Measurements from ENCODE around the gene TIMM44. TPM values are rescaled to one million over a fixed set of nuclear protein-coding genes. Genes with fewer than 3 reads are reported as not detected.
A peak's percentile ranks its signal among the peaks of the same experiment; 100 is the strongest.

The TIMM44 gene
- total RNA-seq, 1 experiment from 2014 or later, result 114 TPM

DNA sequence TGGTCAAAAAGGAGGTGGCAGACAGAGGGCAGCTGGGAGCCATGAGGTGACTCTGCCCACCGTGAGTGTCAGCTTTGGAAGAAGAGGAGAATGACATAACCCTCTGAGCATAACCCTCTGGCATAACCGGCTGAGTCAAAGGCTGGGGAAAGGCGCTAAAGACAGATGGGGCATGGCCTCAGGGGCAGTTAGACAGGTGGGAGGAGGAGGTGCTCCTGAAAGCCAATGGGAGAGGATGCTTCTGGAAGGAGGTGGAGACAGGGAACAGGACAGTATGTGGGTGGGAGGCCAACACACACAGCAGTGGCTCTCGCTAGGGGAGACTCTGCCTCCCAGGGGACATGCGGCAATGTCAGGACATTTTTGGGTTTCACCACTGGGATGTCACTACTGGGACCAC lies 44.8 kb upstream of the TIMM44 start:
- Histone ChIP-seq H3K27ac (ENCODE audit: insufficient read length, low read depth, low read length) (no peak overlapping the region), H2BK15ac (ENCODE audit: low read depth, low read length) (no peak overlapping the region), H3K23me2 (ENCODE audit: insufficient read length, low read depth, low read length, poor library complexity, severe bottlenecking) (no peaks in the 10 kb centered on the region), H3K14ac (ENCODE audit: insufficient read depth, low read length) (no peak overlapping the region), H3K4ac (ENCODE audit: low read depth, low read length) (no peak overlapping the region), H3K79me2 (ENCODE audit: insufficient read depth, low read length) (peaks cover 4% of the 10 kb centered on the region; the same call in 1 of the 2 replicates), H2BK20ac (ENCODE audit: low read depth, low read length, poor library complexity, severe bottlenecking) (no peak overlapping the region), H3K79me1 (ENCODE audit: insufficient read depth, low read depth, low read length, poor library complexity, severe bottlenecking) (peaks cover 11% of the 10 kb centered on the region), H4K8ac (replicated peaks; ENCODE audit: insufficient read length, low read depth, low read length) (no peak overlapping the region), H2BK5ac (ENCODE audit: insufficient read length, low read length) (no peak overlapping the region), H4K20me1 (ENCODE audit: control insufficient read depth, insufficient read depth, insufficient read length) (peaks cover 3% of the 10 kb centered on the region), H2AK5ac (ENCODE audit: insufficient read length, low read length) (no peak overlapping the region), H3K4me1 (ENCODE audit: insufficient read depth, low read length) (no peaks in the 10 kb centered on the region), H2BK12ac (ENCODE audit: insufficient read length, low read depth, low read length) (no peak overlapping the region), H3K9me3 (ENCODE audit: control insufficient read depth, low read depth, low read length) (no peaks in the 10 kb centered on the region), H3K18ac (ENCODE audit: insufficient read length, low read depth, low read length) (no peak overlapping the region), H3K27me3 (ENCODE audit: insufficient read depth, low read length) (no peaks in the 10 kb centered on the region), H4K91ac (ENCODE audit: insufficient read length, low read depth, low read length) (no peak overlapping the region), H3T11ph (ENCODE audit: low read length) (no peak overlapping the region), H2AFZ (ENCODE audit: low read length) (no peak overlapping the region), H3K56ac (ENCODE audit: insufficient read length, low read depth, low read length) (no peak overlapping the region), H4K5ac (ENCODE audit: insufficient read length, low read depth, low read length) (no peak overlapping the region), H3K4me2 (ENCODE audit: insufficient read depth, insufficient read length, low read length) (no peak overlapping the region), H3K23ac (ENCODE audit: insufficient read length, low read depth, low read length) (no peak overlapping the region), H3K9ac (ENCODE audit: extremely low read depth, insufficient read length, low read length) (no peak overlapping the region), H2BK120ac (ENCODE audit: low read depth, low read length, poor library complexity, severe bottlenecking) (no peak overlapping the region)
- no peaks in the 10 kb centered on the region for H3K9me3 Mint-ChIP-seq
- H3K27ac Mint-ChIP-seq, result peak overlapping the region; percentile 70 to 91 (median 83); a peak in 5 of 7 replicates
- H3K4me1 Mint-ChIP-seq, result 0 out of 4 replicates have a peak, but pooled peaks cover 0 to 2% of the 10 kb centered on the region in 2 experiments
- no peaks in the 10 kb centered on the region for H3K27me3 Mint-ChIP-seq (ENCODE audit: low read depth)
- peaks cover 47 to 82% (median 72%) of the 10 kb centered on the region in 3 experiments for H3K36me3 Mint-ChIP-seq (ENCODE audit: insufficient read depth in 1 of 3, low read depth in 3 of 3)
- DNase-seq, result no peak
- TF ChIP-seq, protein P1, sequence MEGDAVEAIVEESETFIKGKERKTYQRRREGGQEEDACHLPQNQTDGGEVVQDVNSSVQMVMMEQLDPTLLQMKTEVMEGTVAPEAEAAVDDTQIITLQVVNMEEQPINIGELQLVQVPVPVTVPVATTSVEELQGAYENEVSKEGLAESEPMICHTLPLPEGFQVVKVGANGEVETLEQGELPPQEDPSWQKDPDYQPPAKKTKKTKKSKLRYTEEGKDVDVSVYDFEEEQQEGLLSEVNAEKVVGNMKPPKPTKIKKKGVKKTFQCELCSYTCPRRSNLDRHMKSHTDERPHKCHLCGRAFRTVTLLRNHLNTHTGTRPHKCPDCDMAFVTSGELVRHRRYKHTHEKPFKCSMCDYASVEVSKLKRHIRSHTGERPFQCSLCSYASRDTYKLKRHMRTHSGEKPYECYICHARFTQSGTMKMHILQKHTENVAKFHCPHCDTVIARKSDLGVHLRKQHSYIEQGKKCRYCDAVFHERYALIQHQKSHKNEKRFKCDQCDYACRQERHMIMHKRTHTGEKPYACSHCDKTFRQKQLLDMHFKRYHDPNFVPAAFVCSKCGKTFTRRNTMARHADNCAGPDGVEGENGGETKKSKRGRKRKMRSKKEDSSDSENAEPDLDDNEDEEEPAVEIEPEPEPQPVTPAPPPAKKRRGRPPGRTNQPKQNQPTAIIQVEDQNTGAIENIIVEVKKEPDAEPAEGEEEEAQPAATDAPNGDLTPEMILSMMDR (conservative IDR thresholded peaks at IDR 0.05), result no peak
- peak overlapping the region in 1 of 2 experiments; percentile 8; a peak in 1 of 5 replicates for H3K4me3 Mint-ChIP-seq
- WGBS (ENCODE audit: extremely low coverage, insufficient read length, low lambda C conversion rate), result no CpG with 5 or more reads among the region's 5 CpGs
